ENCODE data around the gene EIF4G3.
"Not testable (repeated sequence)": the region's sequence is repeated elsewhere in the genome, so short reads cannot be mapped to it uniquely, and the experiment has no call there.

The EIF4G3 gene

GRCh38 chr1:21176586-21177555 is at the start of gene EIF4G3:
TSS of gene EIF4G3 (minus strand) at chr1:21176897. CDS start at chr1:21002742, 174,155 bp downstream.
- Histone ChIP-seq H3K9ac (ENCODE audit: low read depth, low read length) (peak within 1 kb of the TSS; percentile 76), H3K27ac (ENCODE audit: low read depth, low read length) (peak within 1 kb of the TSS; percentile 90), H3K27me3 (ENCODE audit: control insufficient read depth, insufficient read depth, low read length) (peaks cover 16% of the 10 kb centered on the region), H3K4me3 (ENCODE audit: low read depth, low read length) (peak within 1 kb of the TSS; percentile 81), H3K4me1 (ENCODE audit: control insufficient read depth, insufficient read depth, low read length) (peaks cover 15% of the 10 kb centered on the region), H3K36me3 (ENCODE audit: control insufficient read depth, insufficient read depth, low read length) (no peaks in the 10 kb centered on the region), H3K9me3 (ENCODE audit: control insufficient read depth, insufficient read depth, low read length) (no peaks in the 10 kb centered on the region)

- Histone ChIP-seq H3K27ac (ENCODE audit: low read depth, low read length) (no peak overlapping the region), H3K4me3 (ENCODE audit: low read depth, low read length) (no peak overlapping the region), H3K9ac (ENCODE audit: low read depth, low read length) (no peak overlapping the region), H3K9me3 (ENCODE audit: control insufficient read depth, insufficient read depth, low read length) (no peaks in the 10 kb centered on the region), H3K27me3 (ENCODE audit: control insufficient read depth, insufficient read depth, low read length) (no peaks in the 10 kb centered on the region), H3K4me1 (ENCODE audit: control insufficient read depth, insufficient read depth, low read length) (no peaks in the 10 kb centered on the region), H3K36me3 (ENCODE audit: control insufficient read depth, insufficient read depth, low read length) (peaks cover 13% of the 10 kb centered on the region; the same call in 1 of the 2 replicates)
Observed at GRCh38 chr1:21225065-21225464, 48.4 kb upstream of the EIF4G3 start.

DNA sequence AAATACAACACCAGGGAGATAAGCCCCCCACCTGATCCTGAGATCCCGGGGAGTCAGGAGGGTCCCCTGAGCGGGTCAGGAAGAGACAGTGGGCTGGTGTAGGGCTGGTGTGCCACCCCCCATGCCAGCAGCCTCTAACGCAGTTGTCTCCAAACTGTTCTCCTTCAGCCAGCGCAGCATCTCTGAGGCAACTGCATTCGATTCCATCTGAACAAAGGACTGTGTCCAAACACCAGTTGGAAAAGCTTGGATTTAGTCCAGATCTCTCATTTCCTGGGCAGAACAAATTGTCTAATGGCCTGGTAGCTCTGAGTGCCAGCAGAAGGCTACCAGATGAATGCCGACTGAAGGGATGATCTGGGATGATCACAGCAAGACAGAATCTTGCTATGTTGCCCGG is 44.1 kb upstream of the EIF4G3 start:
- H3K36me3 ChIP-seq (ENCODE audit: control insufficient read depth, insufficient read depth, low read length): peaks cover 20% of the 10 kb centered on the region; the same call in 1 of the 2 replicates
- H3K27ac ChIP-seq (ENCODE audit: low read depth, low read length): no peak overlapping the region
- H3K4me1 ChIP-seq (ENCODE audit: control insufficient read depth, insufficient read depth, low read length): peaks cover 4% of the 10 kb centered on the region; the same call in 1 of the 2 replicates
- no peak overlapping the region for H3K9ac ChIP-seq (ENCODE audit: low read depth, low read length)
- H3K27me3 ChIP-seq (ENCODE audit: control insufficient read depth, insufficient read depth, low read length): no peaks in the 10 kb centered on the region
- H3K4me3 ChIP-seq (ENCODE audit: low read depth, low read length): no peak overlapping the region
- no peaks in the 10 kb centered on the region for H3K9me3 ChIP-seq (ENCODE audit: control insufficient read depth, insufficient read depth, low read length)

DNA sequence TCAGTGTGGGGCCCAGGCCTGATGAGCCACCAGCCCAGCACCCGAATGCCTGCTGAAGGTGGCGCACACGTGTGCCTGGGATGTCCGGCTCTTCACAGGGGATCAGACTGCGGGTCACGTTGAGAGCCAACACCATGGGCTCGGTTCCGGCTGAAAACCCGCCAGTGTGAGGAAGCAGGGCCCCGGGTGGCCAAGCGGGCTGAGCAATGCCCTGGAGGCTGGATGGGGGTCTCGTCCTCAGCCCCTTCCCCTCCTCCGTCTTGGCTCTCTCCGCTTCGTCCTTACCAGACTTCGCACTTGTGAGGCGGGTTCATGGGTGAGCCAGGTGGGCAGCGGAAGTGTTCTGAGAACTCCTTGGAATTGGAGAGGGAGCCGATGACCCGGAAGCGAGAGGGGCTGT is 43.0 kb upstream of the EIF4G3 start:
- H3K27me3 ChIP-seq (ENCODE audit: control insufficient read depth, insufficient read depth, low read length): no peaks in the 10 kb centered on the region

GRCh38 chr1:21217812-21218596 is 41.3 kb upstream of the EIF4G3 start:
- no peaks in the 10 kb centered on the region for H3K9me3 ChIP-seq (ENCODE audit: control insufficient read depth, insufficient read depth, low read length)
- H3K27me3 ChIP-seq (ENCODE audit: control insufficient read depth, insufficient read depth, low read length): no peaks in the 10 kb centered on the region
- no peak overlapping the region for H3K4me3 ChIP-seq (ENCODE audit: low read depth, low read length)
- peaks cover 13% of the 10 kb centered on the region; the same call in 1 of the 2 replicates for H3K36me3 ChIP-seq (ENCODE audit: control insufficient read depth, insufficient read depth, low read length)
- no peak overlapping the region for H3K9ac ChIP-seq (ENCODE audit: low read depth, low read length)
- peaks cover 4% of the 10 kb centered on the region; the same call in 1 of the 2 replicates for H3K4me1 ChIP-seq (ENCODE audit: control insufficient read depth, insufficient read depth, low read length)
- H3K27ac ChIP-seq (ENCODE audit: low read depth, low read length): no peak overlapping the region

More for the DNA sequence above, 43.0 kb upstream of the EIF4G3 start:
- Histone ChIP-seq H3K27ac (ENCODE audit: low read depth, low read length) (no peak overlapping the region), H3K36me3 (ENCODE audit: control insufficient read depth, insufficient read depth, low read length) (peaks cover 13% of the 10 kb centered on the region; the same call in 1 of the 2 replicates), H3K4me1 (ENCODE audit: control insufficient read depth, insufficient read depth, low read length) (peaks cover 4% of the 10 kb centered on the region; the same call in 1 of the 2 replicates), H3K4me3 (ENCODE audit: low read depth, low read length) (no peak overlapping the region), H3K9ac (ENCODE audit: low read depth, low read length) (no peak overlapping the region), H3K9me3 (ENCODE audit: control insufficient read depth, insufficient read depth, low read length) (no peaks in the 10 kb centered on the region)

- Histone ChIP-seq H3K9ac (ENCODE audit: low read depth, low read length) (no peak overlapping the region), H3K4me1 (ENCODE audit: control insufficient read depth, insufficient read depth, low read length) (peaks cover 4% of the 10 kb centered on the region; the same call in 1 of the 2 replicates), H3K4me3 (ENCODE audit: low read depth, low read length) (no peak overlapping the region), H3K27me3 (ENCODE audit: control insufficient read depth, insufficient read depth, low read length) (no peaks in the 10 kb centered on the region), H3K36me3 (ENCODE audit: control insufficient read depth, insufficient read depth, low read length) (peaks cover 13% of the 10 kb centered on the region; the same call in 1 of the 2 replicates), H3K27ac (ENCODE audit: low read depth, low read length) (no peak overlapping the region), H3K9me3 (ENCODE audit: control insufficient read depth, insufficient read depth, low read length) (no peaks in the 10 kb centered on the region)
Observed at GRCh38 chr1:21216835-21217811, 40.4 kb upstream of the EIF4G3 start.

DNA sequence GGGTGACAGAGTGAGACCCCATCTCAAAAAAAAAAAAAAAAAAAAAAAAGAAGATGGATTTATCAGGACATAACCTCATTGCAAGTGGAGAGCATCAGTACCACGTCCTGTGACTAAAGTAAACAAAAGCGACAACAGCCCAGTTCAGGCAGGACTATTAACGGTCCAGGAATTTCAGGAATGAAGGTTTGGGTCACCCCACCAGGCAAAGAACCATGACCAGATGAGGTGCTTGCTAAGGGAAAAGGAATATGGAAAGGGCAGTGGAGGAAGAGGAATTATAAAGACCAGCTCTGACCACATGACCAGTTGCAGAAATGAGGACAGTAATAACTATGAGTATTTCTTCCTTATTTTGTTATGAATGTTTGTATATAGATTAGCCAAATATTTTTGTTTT is 35.4 kb upstream of the EIF4G3 start:
- Histone ChIP-seq H3K9ac (ENCODE audit: low read depth, low read length) (no peak overlapping the region), H3K4me3 (ENCODE audit: low read depth, low read length) (no peak overlapping the region), H3K27me3 (ENCODE audit: control insufficient read depth, insufficient read depth, low read length) (no peaks in the 10 kb centered on the region), H3K9me3 (ENCODE audit: control insufficient read depth, insufficient read depth, low read length) (no peaks in the 10 kb centered on the region), H3K4me1 (ENCODE audit: control insufficient read depth, insufficient read depth, low read length) (no peaks in the 10 kb centered on the region; the same call in 1 of the 2 replicates), H3K27ac (ENCODE audit: low read depth, low read length) (no peak overlapping the region), H3K36me3 (ENCODE audit: control insufficient read depth, insufficient read depth, low read length) (no peaks in the 10 kb centered on the region)

DNA sequence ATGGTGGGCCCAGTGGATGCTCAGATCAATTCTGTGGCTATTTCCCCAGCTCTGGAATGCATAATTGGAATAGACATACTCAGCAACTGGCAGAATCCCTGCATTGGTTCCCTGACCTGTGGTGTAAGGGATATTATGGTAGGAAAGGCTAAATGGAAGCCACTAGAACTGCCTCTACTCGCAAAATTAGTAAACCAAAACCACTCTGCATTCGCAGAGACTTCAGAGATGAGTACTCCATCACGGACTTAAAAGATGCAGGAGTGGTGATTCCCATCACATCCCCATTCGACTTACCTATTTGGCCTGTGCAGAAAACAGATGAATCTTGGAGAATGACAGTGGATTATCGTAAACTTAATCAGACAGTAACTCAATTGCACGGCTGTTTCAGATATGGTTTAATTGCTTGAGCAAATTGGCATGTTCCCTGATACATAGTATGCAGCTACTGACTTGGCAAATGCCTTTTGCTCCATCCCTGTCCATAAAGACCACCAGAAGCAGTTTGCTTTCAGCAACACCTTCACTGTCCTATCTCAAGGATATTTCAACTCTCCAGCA is 31.5 kb upstream of the EIF4G3 start:
- not testable (repeated sequence) for H3K9me3 ChIP-seq (ENCODE audit: control insufficient read depth, insufficient read depth, low read length); H3K36me3 ChIP-seq (ENCODE audit: control insufficient read depth, insufficient read depth, low read length); H3K27me3 ChIP-seq (ENCODE audit: control insufficient read depth, insufficient read depth, low read length); H3K9ac ChIP-seq (ENCODE audit: low read depth, low read length); H3K27ac ChIP-seq (ENCODE audit: low read depth, low read length); H3K4me3 ChIP-seq (ENCODE audit: low read depth, low read length); H3K4me1 ChIP-seq (ENCODE audit: control insufficient read depth, insufficient read depth, low read length)

GRCh38 chr1:21206117-21206516 is 29.4 kb upstream of the EIF4G3 start:
- no peaks in the 10 kb centered on the region for H3K9me3 ChIP-seq (ENCODE audit: control insufficient read depth, insufficient read depth, low read length)
- no peak overlapping the region for H3K9ac ChIP-seq (ENCODE audit: low read depth, low read length)
- no peaks in the 10 kb centered on the region for H3K4me1 ChIP-seq (ENCODE audit: control insufficient read depth, insufficient read depth, low read length)
- H3K27me3 ChIP-seq (ENCODE audit: control insufficient read depth, insufficient read depth, low read length): no peaks in the 10 kb centered on the region
- no peaks in the 10 kb centered on the region for H3K36me3 ChIP-seq (ENCODE audit: control insufficient read depth, insufficient read depth, low read length)
- H3K4me3 ChIP-seq (ENCODE audit: low read depth, low read length): no peak overlapping the region
- no peak overlapping the region for H3K27ac ChIP-seq (ENCODE audit: low read depth, low read length)

GRCh38 chr1:21205416-21205815 is 28.7 kb upstream of the EIF4G3 start:
- H3K4me3 ChIP-seq (ENCODE audit: low read depth, low read length): no peak overlapping the region
- no peaks in the 10 kb centered on the region for H3K4me1 ChIP-seq (ENCODE audit: control insufficient read depth, insufficient read depth, low read length)
- H3K27ac ChIP-seq (ENCODE audit: low read depth, low read length): no peak overlapping the region
- no peak overlapping the region for H3K9ac ChIP-seq (ENCODE audit: low read depth, low read length)
- no peaks in the 10 kb centered on the region for H3K36me3 ChIP-seq (ENCODE audit: control insufficient read depth, insufficient read depth, low read length)
- H3K27me3 ChIP-seq (ENCODE audit: control insufficient read depth, insufficient read depth, low read length): no peaks in the 10 kb centered on the region
- H3K9me3 ChIP-seq (ENCODE audit: control insufficient read depth, insufficient read depth, low read length): no peaks in the 10 kb centered on the region

Measured in HUES48 (cell line).